Measurements from ENCODE around the gene MSI2. TPM values are rescaled to one million over a fixed set of nuclear protein-coding genes. Genes with fewer than 3 reads are reported as not detected.

Gene MSI2
- total RNA-seq, 6 experiments from 2014 or later = 12.0 to 22.6 (median 19.4) TPM

DNA sequence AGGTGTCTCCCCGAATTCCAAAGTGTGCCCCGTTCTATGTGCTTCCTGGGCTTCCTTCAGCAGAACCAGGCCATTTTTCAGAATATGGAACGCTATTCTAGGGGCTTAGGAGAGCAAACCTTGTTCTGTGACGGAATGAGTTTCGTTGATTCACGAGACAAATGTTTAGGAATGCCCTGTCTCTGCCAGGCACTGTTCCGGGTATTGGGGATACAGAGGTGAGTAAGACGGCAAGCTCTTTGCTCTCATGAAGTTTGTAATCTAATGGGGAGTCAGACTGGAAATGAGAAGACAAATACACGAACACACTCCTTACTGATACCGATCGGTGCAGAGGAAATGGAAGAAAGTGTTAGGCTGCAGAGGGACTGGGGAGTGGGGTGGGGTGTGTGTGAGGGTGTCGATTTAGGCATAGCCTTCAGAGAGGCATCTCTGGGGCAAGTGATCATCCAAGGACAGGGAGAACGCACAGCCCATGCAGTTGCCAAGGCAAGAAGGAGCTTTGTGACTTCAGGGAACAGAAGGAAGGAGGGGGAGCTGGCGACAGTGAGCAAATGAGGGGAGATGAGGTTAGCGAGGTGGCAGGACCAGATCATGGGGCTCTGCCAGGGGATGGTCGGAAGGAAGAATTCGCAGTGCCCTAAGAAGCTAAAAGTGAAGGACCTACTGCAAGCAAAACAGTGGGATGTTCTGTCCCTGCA lies 189.6 kb downstream of the MSI2 start:
- DNase-seq (no peak), ATAC-seq (no peak)
- H3K36me3 ChIP-seq = no peaks in the 10 kb centered on the region
- H3K4me3 ChIP-seq = no peak overlapping the region
- H3K27me3 ChIP-seq = no peaks in the 10 kb centered on the region
- TF ChIP-seq, protein P1, sequence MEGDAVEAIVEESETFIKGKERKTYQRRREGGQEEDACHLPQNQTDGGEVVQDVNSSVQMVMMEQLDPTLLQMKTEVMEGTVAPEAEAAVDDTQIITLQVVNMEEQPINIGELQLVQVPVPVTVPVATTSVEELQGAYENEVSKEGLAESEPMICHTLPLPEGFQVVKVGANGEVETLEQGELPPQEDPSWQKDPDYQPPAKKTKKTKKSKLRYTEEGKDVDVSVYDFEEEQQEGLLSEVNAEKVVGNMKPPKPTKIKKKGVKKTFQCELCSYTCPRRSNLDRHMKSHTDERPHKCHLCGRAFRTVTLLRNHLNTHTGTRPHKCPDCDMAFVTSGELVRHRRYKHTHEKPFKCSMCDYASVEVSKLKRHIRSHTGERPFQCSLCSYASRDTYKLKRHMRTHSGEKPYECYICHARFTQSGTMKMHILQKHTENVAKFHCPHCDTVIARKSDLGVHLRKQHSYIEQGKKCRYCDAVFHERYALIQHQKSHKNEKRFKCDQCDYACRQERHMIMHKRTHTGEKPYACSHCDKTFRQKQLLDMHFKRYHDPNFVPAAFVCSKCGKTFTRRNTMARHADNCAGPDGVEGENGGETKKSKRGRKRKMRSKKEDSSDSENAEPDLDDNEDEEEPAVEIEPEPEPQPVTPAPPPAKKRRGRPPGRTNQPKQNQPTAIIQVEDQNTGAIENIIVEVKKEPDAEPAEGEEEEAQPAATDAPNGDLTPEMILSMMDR (IDR thresholded peaks at IDR 0.05) = no peak
- no peak for TF ChIP-seq POLR2A (IDR thresholded peaks at IDR 0.05)
- no peak overlapping the region for H3K27ac ChIP-seq
- no peaks in the 10 kb centered on the region for H3K9me3 ChIP-seq
- WGBS (ENCODE audit: insufficient coverage, low coverage, low lambda C conversion rate, missing lambda C conversion rate) = 68% methylated on average over 15 of the region's 17 CpGs
- intact Hi-C loops (cut with DNase I) = no loop called here
- no peaks in the 10 kb centered on the region for H3K4me1 ChIP-seq

DNA sequence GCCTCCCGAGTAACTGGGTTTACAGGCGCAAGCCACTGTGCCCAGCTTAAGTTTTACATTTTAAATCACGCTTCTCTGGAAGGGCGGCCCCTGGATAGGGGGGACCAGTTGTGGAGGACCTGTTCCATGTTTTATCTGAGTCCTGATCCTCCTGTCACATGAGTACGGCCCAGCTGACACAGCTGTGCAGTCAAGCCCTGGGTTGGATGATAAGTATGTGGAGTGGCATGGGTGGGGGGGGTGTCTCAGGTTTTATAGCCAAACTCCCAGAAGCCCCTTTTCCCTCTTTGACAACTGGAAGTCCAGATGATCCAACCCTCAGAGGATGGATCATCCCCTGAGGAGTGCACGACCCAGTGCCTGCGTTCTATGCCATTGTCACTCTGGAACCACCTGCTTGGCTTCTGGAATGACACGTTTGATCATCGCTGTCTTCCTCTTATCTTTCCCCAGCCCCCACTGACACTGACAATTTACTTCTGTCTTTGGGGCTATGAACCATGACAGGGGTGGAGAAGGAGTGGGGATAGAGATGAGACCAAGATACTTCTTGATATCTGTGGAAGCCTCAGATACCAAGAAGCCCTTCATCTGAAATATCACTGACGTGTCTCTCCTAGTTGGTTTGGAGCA lies 191.2 kb downstream of the MSI2 start:
- no peak for ATAC-seq
- DNase-seq = no peak
- intact Hi-C loops (cut with DNase I) = no loop called here
- H3K36me3 ChIP-seq = no peaks in the 10 kb centered on the region
- TF ChIP-seq, protein P1 (IDR thresholded peaks at IDR 0.05) = no peak
- TF ChIP-seq POLR2A (IDR thresholded peaks at IDR 0.05) = no peak
- no peak overlapping the region for H3K4me3 ChIP-seq
- H3K27ac ChIP-seq = no peak overlapping the region
- no peaks in the 10 kb centered on the region for H3K4me1 ChIP-seq
- no peaks in the 10 kb centered on the region for H3K9me3 ChIP-seq
- WGBS (ENCODE audit: insufficient coverage, low coverage, low lambda C conversion rate, missing lambda C conversion rate) = 91% methylated on average over 5 of the region's 10 CpGs
- no peaks in the 10 kb centered on the region for H3K27me3 ChIP-seq

DNA sequence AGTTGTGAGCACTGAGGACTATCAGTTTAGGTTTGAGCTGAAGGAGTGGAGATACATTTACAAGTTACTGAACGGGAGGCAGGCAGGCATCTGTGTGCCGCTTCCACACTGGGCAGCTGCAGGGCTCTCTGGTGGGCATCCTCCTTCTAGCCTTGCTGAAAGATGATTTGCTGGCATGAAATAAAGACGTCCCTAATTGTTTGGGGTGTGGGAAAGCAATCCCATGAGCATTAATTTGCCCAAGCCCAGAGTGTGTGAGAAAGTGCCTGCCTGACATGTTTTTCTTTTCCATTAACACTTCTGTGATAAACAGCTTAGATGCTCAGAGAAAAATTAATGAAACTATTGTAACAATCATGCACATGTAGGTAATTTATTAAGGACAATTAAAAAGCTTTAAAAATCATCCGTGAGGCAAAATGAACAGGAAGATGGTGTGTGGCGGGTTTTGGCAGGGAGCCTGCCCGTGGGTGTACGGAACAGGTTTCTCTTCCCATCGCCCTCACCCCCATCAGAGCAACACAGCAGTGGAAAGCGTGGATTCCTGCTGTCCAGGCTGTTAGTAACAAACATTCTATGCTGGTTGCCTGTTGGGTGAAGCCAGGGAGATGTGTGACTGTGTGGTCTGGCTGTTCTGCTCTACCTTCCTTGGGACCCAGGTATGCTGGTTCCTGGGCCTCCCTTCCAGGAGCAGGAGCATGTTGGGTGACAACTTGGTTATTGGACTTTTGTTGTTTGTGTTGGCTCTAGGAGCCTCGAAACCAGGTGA lies 191.9 kb downstream of the MSI2 start:
- 64% methylated on average over 5 of the region's 10 CpGs for WGBS (ENCODE audit: insufficient coverage, low coverage, low lambda C conversion rate, missing lambda C conversion rate)

DNA sequence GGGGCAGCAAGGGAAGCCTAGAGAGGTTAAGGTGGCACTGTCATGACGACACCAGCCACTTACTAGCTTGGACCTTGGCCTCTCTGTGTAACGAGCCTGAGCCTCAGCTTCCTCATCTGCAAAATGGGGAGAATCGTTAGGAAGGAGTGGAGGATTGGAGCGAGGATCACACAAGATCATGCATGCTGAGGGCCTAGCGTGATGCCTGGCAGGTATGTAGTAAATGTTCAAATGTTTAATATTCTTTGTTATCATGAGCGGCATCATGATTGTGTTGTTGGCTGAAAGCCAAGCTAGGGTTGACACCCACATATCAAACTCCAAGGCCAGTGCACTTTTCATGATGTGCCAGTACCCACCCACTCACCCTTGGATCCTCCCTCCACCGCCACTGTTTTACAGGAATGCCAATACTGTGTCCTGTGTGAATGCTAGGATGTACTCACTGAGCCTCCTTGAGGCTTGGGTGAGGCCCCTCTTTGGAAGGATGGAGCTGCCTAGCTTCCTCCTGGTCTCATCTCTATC lies 192.5 kb downstream of the MSI2 start:
- Histone ChIP-seq H3K4me3 (no peak overlapping the region), H3K27ac (no peak overlapping the region), H3K9me3 (no peaks in the 10 kb centered on the region), H3K36me3 (no peaks in the 10 kb centered on the region), H3K27me3 (no peaks in the 10 kb centered on the region), H3K4me1 (no peaks in the 10 kb centered on the region)
- DNase-seq (no peak), ATAC-seq (no peak)
- intact Hi-C loops (cut with DNase I) = no loop called here
- TF ChIP-seq, protein P1 (IDR thresholded peaks at IDR 0.05) = no peak
- TF ChIP-seq POLR2A (IDR thresholded peaks at IDR 0.05) = no peak
- 89% methylated on average over 5 of the region's 7 CpGs for WGBS (ENCODE audit: insufficient coverage, low coverage, low lambda C conversion rate, missing lambda C conversion rate)

More for the DNA sequence above, 191.9 kb downstream of the MSI2 start:
- no peak for ATAC-seq
- H3K4me3 ChIP-seq = no peak overlapping the region
- H3K27me3 ChIP-seq = no peaks in the 10 kb centered on the region
- intact Hi-C loops (cut with DNase I) = no loop called here
- no peak for DNase-seq
- no peaks in the 10 kb centered on the region for H3K4me1 ChIP-seq
- TF ChIP-seq POLR2A (IDR thresholded peaks at IDR 0.05) = no peak
- TF ChIP-seq, protein P1 (IDR thresholded peaks at IDR 0.05) = no peak
- no peaks in the 10 kb centered on the region for H3K36me3 ChIP-seq
- no peak overlapping the region for H3K27ac ChIP-seq
- H3K9me3 ChIP-seq = no peaks in the 10 kb centered on the region

All from right lobe of liver (tissue), 6 donors.